Mesenchymal stem cell (in vitro differentiated cells and primary cell): ENCODE data around the gene RPS28.
"Not testable (repeated sequence)": the region's sequence is repeated elsewhere in the genome, so short reads cannot be mapped to it uniquely, and the experiment has no call there.

Source experiments
- DNase-seq: peaks from one replicate; pipeline ENCODE4 v3.0.0-alpha.2; 2013
- H2AFZ ChIP-seq: one replicate; pipeline ENCODE4 v1.6.1; 2013; ENCODE audit warnings: low read depth, mild to moderate bottlenecking, control low read depth, inconsistent platforms, low read length, moderate library complexity
- H2AK5ac ChIP-seq: 2 replicates; pipeline ENCODE4 v1.6.1; 2013; ENCODE audit warnings: low read length, moderate library complexity, mild to moderate bottlenecking, inconsistent platforms; ENCODE audit not compliant: severe bottlenecking
- H2BK120ac ChIP-seq: one replicate; pipeline ENCODE4 v1.6.1; 2013; ENCODE audit warnings: low read depth, mild to moderate bottlenecking, inconsistent platforms, low read length, moderate library complexity
- H2BK12ac ChIP-seq, 2 experiments: one replicate each; pipeline ENCODE4 v1.6.1; 2013; ENCODE audit warnings: inconsistent platforms in 2 of 2, low read length in 2 of 2, mild to moderate bottlenecking in 2 of 2, moderate library complexity in 2 of 2, control low read depth in 1 of 2
- H2BK15ac ChIP-seq: one replicate; pipeline ENCODE4 v1.6.1; 2013; ENCODE audit warnings: mild to moderate bottlenecking, low read depth, inconsistent platforms; ENCODE audit not compliant: poor library complexity, severe bottlenecking
- H2BK5ac ChIP-seq: 2 replicates; pipeline ENCODE4 v1.6.1; 2013; ENCODE audit warnings: low read depth, mild to moderate bottlenecking, low read length, control low read depth, inconsistent platforms; ENCODE audit not compliant: poor library complexity, severe bottlenecking
- H3K14ac ChIP-seq, 2 experiments: one replicate each; pipeline ENCODE4 v1.6.1; 2013; ENCODE audit warnings: inconsistent platforms in 2 of 2, low read length in 2 of 2, control low read depth in 1 of 2, mild to moderate bottlenecking in 1 of 2, moderate library complexity in 1 of 2
- H3K18ac ChIP-seq, 2 experiments: one replicate each; pipeline ENCODE4 v1.6.1; 2013; ENCODE audit warnings: inconsistent platforms in 2 of 2, low read length in 2 of 2, control low read depth in 1 of 2, low read depth in 1 of 2, mild to moderate bottlenecking in 1 of 2
- H3K23ac ChIP-seq, 2 experiments: one replicate each; pipeline ENCODE4 v1.6.1; 2013; ENCODE audit warnings: inconsistent platforms in 2 of 2, low read length in 2 of 2, mild to moderate bottlenecking in 2 of 2, moderate library complexity in 2 of 2, control low read depth in 1 of 2
- H3K27ac ChIP-seq: 2 replicates; pipeline ENCODE4 v1.5.1; 2013; ENCODE audit warnings: mild to moderate bottlenecking, moderate library complexity, low read length, control low read depth, inconsistent platforms; ENCODE audit not compliant: poor library complexity, severe bottlenecking
- H3K27me3 ChIP-seq, 2 experiments: 2 replicates each; pipeline versions ENCODE4 v1.6.1 to v1.7.0; 2013; ENCODE audit warnings: low read length in 2 of 2, mild to moderate bottlenecking in 2 of 2, moderate library complexity in 2 of 2, control low read depth in 1 of 2, inconsistent platforms in 1 of 2; ENCODE audit not compliant: control insufficient read depth in 1 of 2, insufficient read depth in 1 of 2
- H3K36me3 ChIP-seq, 2 experiments: 2 replicates each; pipeline versions ENCODE4 v1.6.1 to v1.7.0; 2013; ENCODE audit warnings: low read length in 2 of 2, control low read depth in 1 of 2, inconsistent platforms in 1 of 2, low read depth in 1 of 2, mild to moderate bottlenecking in 1 of 2; ENCODE audit not compliant: insufficient read depth in 2 of 2, control insufficient read depth in 1 of 2
- H3K4ac ChIP-seq, 2 experiments: one replicate each; pipeline ENCODE4 v1.6.1; 2013; ENCODE audit warnings: inconsistent platforms in 2 of 2, low read length in 2 of 2, mild to moderate bottlenecking in 2 of 2, moderate library complexity in 2 of 2, control low read depth in 1 of 2, low read depth in 1 of 2
- H3K4me1 ChIP-seq: 2 replicates; pipeline ENCODE4 v1.6.1; 2013; ENCODE audit warnings: low read depth, low read length, control low read depth; ENCODE audit not compliant: control insufficient read depth, insufficient read depth
- H3K4me2 ChIP-seq: 2 replicates; pipeline ENCODE4 v1.6.1; 2013; ENCODE audit warnings: low read length, mild to moderate bottlenecking, inconsistent platforms; ENCODE audit not compliant: poor library complexity, severe bottlenecking
- H3K4me3 ChIP-seq, 2 experiments: 2 replicates each; pipeline versions ENCODE4 v1.5.1 to v1.7.0; 2013; ENCODE audit warnings: low read length in 2 of 2, mild to moderate bottlenecking in 2 of 2, control low read depth in 1 of 2, low read depth in 1 of 2; ENCODE audit not compliant: insufficient read depth in 1 of 2
- H3K79me1 ChIP-seq: replicated peaks from 2 replicates; pipeline ENCODE4 v1.6.1; 2013; ENCODE audit warnings: mild to moderate bottlenecking, control low read depth, low read length, inconsistent platforms; ENCODE audit not compliant: poor library complexity, severe bottlenecking
- H3K9ac ChIP-seq: 2 replicates; pipeline ENCODE4 v1.7.0; 2013; ENCODE audit warnings: mild to moderate bottlenecking, low read length, moderate library complexity
- H3K9me3 ChIP-seq: 2 replicates; pipeline ENCODE4 v1.7.0; 2013; ENCODE audit warnings: mild to moderate bottlenecking, low read length; ENCODE audit not compliant: control insufficient read depth
- H4K8ac ChIP-seq: one replicate; pipeline ENCODE4 v1.6.1; 2013; ENCODE audit warnings: inconsistent platforms, mild to moderate bottlenecking, low read length, moderate library complexity
- H4K91ac ChIP-seq: one replicate; pipeline ENCODE4 v1.6.1; 2013; ENCODE audit warnings: mild to moderate bottlenecking, low read length, inconsistent platforms
- WGBS: methylation state at CpG from one replicate; pipeline ENCODE4 v1.1.7; 2013; ENCODE audit warnings: mixed read lengths; 5-methylcytosine and 5-hydroxymethylcytosine counted together

The RPS28 gene

DNA sequence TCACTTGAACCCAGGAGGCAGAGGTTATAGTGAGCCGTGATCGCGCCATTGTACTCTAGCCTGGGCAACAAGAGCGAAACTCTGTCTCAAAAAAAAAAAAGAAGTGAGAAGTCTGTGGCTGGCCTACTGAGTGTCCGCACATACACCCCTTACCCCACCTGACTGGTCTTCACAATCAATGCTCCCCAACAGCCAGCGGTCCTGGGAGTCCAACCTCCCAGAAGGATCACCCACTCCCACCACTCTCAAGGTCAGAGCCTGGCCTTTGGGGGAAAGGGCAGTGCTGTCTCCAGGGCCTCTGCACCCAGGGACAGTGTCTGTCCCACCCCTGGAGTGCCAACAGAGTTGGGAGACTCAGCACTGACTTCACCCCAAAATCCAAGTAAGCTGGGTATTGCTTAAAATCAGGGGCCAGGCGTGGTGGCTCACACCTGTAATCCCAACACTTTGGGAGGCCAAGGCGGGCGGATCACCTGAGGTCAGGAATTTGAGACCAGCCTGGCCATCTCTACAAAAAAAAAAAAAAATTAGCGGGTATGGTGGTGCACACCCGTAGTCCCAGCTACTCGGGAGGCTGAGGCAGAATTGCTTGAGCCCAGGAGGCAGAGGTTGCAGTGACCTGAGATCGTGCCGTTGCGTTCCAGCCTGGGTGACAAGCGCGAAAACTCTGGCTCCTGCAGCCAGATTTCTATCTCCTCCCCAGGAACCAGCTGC, 10.8 kb upstream of the RPS28 start:
- Histone ChIP-seq H2BK120ac (no peak overlapping the region), H3K36me3 (peaks cover 56 to 63% of the 10 kb centered on the region in 2 experiments), H3K14ac (no peak overlapping the region), H3K4ac (no peak overlapping the region), H4K91ac (no peak overlapping the region), H2AFZ (no peak overlapping the region), H3K9ac (no peak overlapping the region), H3K23ac (no peak overlapping the region), H3K18ac (no peak overlapping the region), H3K4me3 (no peak overlapping the region), H3K27ac (no peak overlapping the region), H3K9me3 (no peaks in the 10 kb centered on the region), H2BK5ac (no peak overlapping the region), H2AK5ac (no peak overlapping the region), H3K27me3 (no peaks in the 10 kb centered on the region), H3K79me1 (peaks cover 15% of the 10 kb centered on the region), H3K4me1 (peaks cover 19% of the 10 kb centered on the region), H2BK12ac (no peak overlapping the region), H3K4me2 (no peak overlapping the region), H4K8ac (no peak overlapping the region), H2BK15ac (no peak overlapping the region)
- 99% methylated on average over 17 of the region's 17 CpGs for WGBS
- DNase-seq, result no peak

DNA sequence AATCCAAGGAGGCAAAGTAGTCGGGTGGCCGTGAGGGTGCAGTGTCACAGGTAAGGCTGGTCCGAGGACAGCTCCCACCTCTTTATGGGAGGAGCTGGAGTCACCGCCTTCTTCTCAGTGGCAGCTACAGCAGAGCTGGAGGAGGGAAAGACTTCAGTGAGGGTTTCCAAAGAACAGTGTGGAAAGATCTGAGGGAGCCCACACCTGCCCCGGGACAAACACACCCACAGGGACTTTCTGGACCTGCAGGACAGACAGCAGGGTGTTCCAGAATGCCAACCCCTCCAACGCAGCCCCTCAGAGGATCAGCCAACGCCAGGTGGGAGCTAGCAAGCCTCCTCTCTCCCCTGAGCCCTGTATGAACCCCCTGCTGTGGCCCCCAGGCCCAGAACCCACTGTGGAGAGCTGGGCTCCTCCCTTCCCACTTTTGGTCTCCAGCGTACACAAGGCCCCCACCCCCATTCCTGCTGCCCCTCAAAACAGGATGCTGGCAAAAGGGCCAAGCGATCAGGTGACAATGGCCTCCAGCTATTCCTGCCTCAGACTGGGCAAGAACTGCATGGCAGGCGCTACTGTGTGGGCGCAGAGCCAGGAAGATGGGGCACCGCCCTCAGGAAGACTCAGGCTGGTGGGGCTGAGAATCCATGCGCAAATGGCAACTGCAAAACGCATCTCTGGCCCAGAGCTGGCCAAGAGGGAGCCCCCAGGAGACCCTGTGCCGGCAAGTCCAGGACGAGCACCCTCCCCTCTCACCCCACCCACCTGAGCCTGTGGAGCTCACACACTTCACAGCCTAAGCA, 9.6 kb upstream of the RPS28 start:
- Histone ChIP-seq H3K23ac (no peak overlapping the region), H3K9ac (no peak overlapping the region), H3K9me3 (no peaks in the 10 kb centered on the region), H3K36me3 (peaks cover 65 to 67% of the 10 kb centered on the region in 2 experiments), H3K4ac (no peak overlapping the region), H3K27ac (no peak overlapping the region), H2AFZ (no peak overlapping the region), H2BK5ac (no peak overlapping the region), H4K8ac (no peak overlapping the region), H3K27me3 (no peaks in the 10 kb centered on the region), H2BK120ac (no peak overlapping the region), H2BK15ac (no peak overlapping the region), H2BK12ac (no peak overlapping the region), H3K14ac (no peak overlapping the region), H4K91ac (no peak overlapping the region), H2AK5ac (no peak overlapping the region), H3K4me3 (no peak overlapping the region), H3K79me1 (peaks cover 16% of the 10 kb centered on the region), H3K4me1 (peaks cover 17% of the 10 kb centered on the region), H3K18ac (no peak overlapping the region), H3K4me2 (no peak overlapping the region)
- no peak for DNase-seq
- WGBS, result 93% methylated on average over 15 of the region's 16 CpGs

DNA sequence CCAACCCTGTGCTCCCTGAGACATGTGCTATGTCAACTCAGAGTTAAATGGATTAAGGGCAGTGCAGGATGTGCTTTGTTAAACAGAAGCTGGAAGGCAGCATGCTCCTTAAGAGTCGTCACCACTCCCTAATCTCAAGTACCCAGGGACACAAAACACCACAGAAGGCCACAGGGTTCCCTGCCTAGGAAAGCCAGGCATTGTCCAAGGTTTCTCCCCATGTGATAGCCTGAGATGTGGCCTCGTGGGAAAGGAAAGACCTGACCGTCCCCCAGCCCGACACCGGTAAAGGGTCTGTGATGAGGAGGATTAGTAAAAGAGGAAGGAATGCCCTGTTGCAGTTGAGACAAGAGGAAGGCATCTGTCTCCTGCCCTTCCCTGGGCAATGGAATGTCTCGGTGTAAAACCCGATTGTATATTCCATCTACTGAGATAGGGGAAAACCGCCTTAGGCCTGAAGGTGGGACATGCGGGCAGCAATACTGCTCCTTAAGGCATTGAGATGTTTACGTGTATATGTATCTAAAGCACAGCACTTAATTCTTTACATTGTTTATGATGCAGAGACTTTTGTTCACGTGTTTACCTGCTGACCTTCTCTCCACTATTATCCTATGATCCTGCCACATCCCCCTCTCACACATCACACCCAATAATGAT, 6.2 kb upstream of the RPS28 start:
- Histone ChIP-seq H3K79me1 (peaks cover 19% of the 10 kb centered on the region), H3K36me3 (peaks cover 58 to 63% of the 10 kb centered on the region in 2 experiments)
- not testable (repeated sequence) for H3K27me3 ChIP-seq, H2BK120ac ChIP-seq, H3K23ac ChIP-seq, H3K27ac ChIP-seq, H3K4me1 ChIP-seq, H3K4me2 ChIP-seq, H2BK15ac ChIP-seq, H2AK5ac ChIP-seq, H3K9me3 ChIP-seq, DNase-seq, H2BK12ac ChIP-seq, H3K18ac ChIP-seq, H3K4ac ChIP-seq, H3K4me3 ChIP-seq, H4K91ac ChIP-seq, H3K9ac ChIP-seq, H2AFZ ChIP-seq, H3K14ac ChIP-seq, H2BK5ac ChIP-seq, H4K8ac ChIP-seq
- WGBS, result 94% methylated on average over 9 of the region's 11 CpGs
